Fibroblast of lung (primary cell): ENCODE data around the gene CARD6. TPM values are rescaled to one million over a fixed set of nuclear protein-coding genes. Genes with fewer than 3 reads are reported as not detected.

ENCODE experiments used
- DNase-seq, 2 donors: peaks; one replicate each; pipeline versions ENCODE4 v3.0.0 to v3.0.0-alpha.2; 2010; ENCODE audit warnings: low read depth in 2 of 2
- H2AFZ ChIP-seq: 2 replicates; pipeline ENCODE4 v1.5.1; 2012; ENCODE audit warnings: low read length, control low read depth, inconsistent platforms
- H3K27ac ChIP-seq: 2 replicates; pipeline ENCODE4 v1.5.1; 2011; ENCODE audit warnings: low read length, control low read depth; ENCODE audit not compliant: insufficient read depth
- H3K27me3 ChIP-seq: 2 replicates; pipeline ENCODE4 v1.5.1; 2011; ENCODE audit warnings: mild to moderate bottlenecking, low read length; ENCODE audit not compliant: control insufficient read depth, insufficient read depth
- H3K36me3 ChIP-seq: 2 replicates; pipeline ENCODE4 v1.5.1; 2011; ENCODE audit warnings: low read length; ENCODE audit not compliant: control insufficient read depth, insufficient read depth
- H3K4me1 ChIP-seq: 2 replicates; pipeline ENCODE4 v1.5.1; 2011; ENCODE audit warnings: low read length; ENCODE audit not compliant: control insufficient read depth, insufficient read depth; ENCODE audit errors: extremely low read depth
- H3K4me2 ChIP-seq: 2 replicates; pipeline ENCODE4 v1.5.1; 2011; ENCODE audit warnings: low read length, control low read depth; ENCODE audit not compliant: insufficient read depth; ENCODE audit errors: extremely low read depth
- H3K4me3 ChIP-seq, 4 experiments: fragments of 200-600 bp in 1 of 4; sonication (generic) in 1 of 4; replicated peaks in 1 of 4; 2 replicates each; pipeline ENCODE4 v1.5.1; 2011 to 2016; ENCODE audit warnings: low read length in 4 of 4, low read depth in 3 of 4, mild to moderate bottlenecking in 3 of 4, control low read depth in 2 of 4, inconsistent platforms in 1 of 4, mixed read lengths in 1 of 4; ENCODE audit not compliant: insufficient read depth in 1 of 4; ENCODE audit errors: control extremely low read depth in 1 of 4
- H3K79me2 ChIP-seq: 2 replicates; pipeline ENCODE4 v1.5.1; 2012; ENCODE audit warnings: mild to moderate bottlenecking, low read length, inconsistent platforms; ENCODE audit not compliant: control insufficient read depth, insufficient read depth
- H3K9ac ChIP-seq: 2 replicates; pipeline ENCODE4 v1.5.1; 2011; ENCODE audit warnings: mild to moderate bottlenecking, low read length, control low read depth; ENCODE audit not compliant: insufficient read depth
- H3K9me3 ChIP-seq: 2 replicates; pipeline ENCODE4 v1.5.1; 2012; ENCODE audit warnings: low read depth, low read length; ENCODE audit not compliant: control insufficient read depth, insufficient read depth
- H4K20me1 ChIP-seq: 2 replicates; pipeline ENCODE4 v1.5.1; 2011; ENCODE audit warnings: low read length; ENCODE audit not compliant: control insufficient read depth, insufficient read depth; ENCODE audit errors: extremely low read depth
- EZH2 ChIP-seq: IDR thresholded peaks from 2 replicates; pipeline ENCODE4 v1.5.1; 2012; ENCODE audit warnings: low read length, control low read depth, mild to moderate bottlenecking; ENCODE audit errors: missing control alignments
- polyA plus RNA-seq, 2 donors: library from polyadenylated mRNA; depleted of rRNA in 1 of 2; stranded (reverse) in 1 of 2; unstranded in 1 of 2; fragments of >200 nt; gene quantifications; 2 replicates each; pipeline ENCODE4 v1.2.1, GENCODE V29; 2011 to 2012; ENCODE audit warnings: missing spikeins in 1 of 2
- total RNA-seq: library from RNA; depleted of rRNA; stranded (reverse); fragments of >200 nt; gene quantifications from 2 replicates; pipeline ENCODE4 v1.2.1, GENCODE V29; 2014
- TF ChIP-seq, protein P1 (sequence below), 2 donors: IDR thresholded peaks in 1 of 2; conservative IDR thresholded peaks in 1 of 2; 1 replicate in 1 of 2; 2 replicates in 1 of 2; pipeline ENCODE4 v1.5.1; 2011 to 2012; ENCODE audit warnings: low read length in 2 of 2, control low read depth in 1 of 2, inconsistent platforms in 1 of 2, low read depth in 1 of 2, mild to moderate bottlenecking in 1 of 2

The CARD6 gene
- total and polyA plus RNA-seq, 2 donors (not counting 1 experiment from before 2014, with no cell fraction given): 8.1 to 12.7 TPM

DNA sequence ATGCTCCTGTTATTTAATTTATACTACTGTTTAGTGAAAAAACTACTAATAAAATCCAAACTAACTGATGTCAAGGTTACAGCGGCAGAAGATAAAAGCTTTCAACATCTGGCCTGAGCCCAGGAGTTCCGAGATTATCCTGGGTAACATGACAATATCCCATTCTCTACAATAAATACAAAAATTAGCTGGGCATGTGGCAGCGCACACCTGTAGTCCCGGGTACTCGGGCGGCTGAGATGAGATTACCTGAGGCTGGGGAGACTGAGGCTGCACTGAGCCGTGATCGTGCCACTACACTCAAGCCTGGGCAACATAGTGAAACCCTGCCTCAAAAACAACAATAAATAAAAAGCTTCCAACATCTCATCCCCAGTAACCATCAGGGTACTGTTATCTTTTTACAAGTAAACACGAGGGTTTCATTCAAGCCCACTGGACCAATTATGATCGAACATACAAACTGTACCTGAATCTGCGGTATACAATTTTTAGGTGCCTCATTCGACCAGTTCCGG is 7.4 kb upstream of the CARD6 start:
- Histone ChIP-seq H2AFZ (no peak overlapping the region), H3K27me3 (no peaks in the 10 kb centered on the region), H4K20me1 (peaks cover 4% of the 10 kb centered on the region), H3K27ac (peak overlapping the region; percentile 90), H3K4me1 (peaks cover 6% of the 10 kb centered on the region), H3K4me3 (peak overlapping the region; percentile 66 to 100 (median 89)), H3K79me2 (peaks cover 53% of the 10 kb centered on the region), H3K4me2 (peak overlapping the region; percentile 94), H3K36me3 (peaks cover 21% of the 10 kb centered on the region), H3K9me3 (no peaks in the 10 kb centered on the region), H3K9ac (peak overlapping the region; percentile 92)
- no peak for DNase-seq
- TF ChIP-seq, protein P1, sequence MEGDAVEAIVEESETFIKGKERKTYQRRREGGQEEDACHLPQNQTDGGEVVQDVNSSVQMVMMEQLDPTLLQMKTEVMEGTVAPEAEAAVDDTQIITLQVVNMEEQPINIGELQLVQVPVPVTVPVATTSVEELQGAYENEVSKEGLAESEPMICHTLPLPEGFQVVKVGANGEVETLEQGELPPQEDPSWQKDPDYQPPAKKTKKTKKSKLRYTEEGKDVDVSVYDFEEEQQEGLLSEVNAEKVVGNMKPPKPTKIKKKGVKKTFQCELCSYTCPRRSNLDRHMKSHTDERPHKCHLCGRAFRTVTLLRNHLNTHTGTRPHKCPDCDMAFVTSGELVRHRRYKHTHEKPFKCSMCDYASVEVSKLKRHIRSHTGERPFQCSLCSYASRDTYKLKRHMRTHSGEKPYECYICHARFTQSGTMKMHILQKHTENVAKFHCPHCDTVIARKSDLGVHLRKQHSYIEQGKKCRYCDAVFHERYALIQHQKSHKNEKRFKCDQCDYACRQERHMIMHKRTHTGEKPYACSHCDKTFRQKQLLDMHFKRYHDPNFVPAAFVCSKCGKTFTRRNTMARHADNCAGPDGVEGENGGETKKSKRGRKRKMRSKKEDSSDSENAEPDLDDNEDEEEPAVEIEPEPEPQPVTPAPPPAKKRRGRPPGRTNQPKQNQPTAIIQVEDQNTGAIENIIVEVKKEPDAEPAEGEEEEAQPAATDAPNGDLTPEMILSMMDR (conservative IDR thresholded peaks at IDR 0.05 in 1 of 2, IDR thresholded peaks at IDR 0.05 in 1 of 2; ENCODE audit: low read depth in 1 of 2, low read length in 2 of 2): no peak
- TF ChIP-seq EZH2: no peak

DNA sequence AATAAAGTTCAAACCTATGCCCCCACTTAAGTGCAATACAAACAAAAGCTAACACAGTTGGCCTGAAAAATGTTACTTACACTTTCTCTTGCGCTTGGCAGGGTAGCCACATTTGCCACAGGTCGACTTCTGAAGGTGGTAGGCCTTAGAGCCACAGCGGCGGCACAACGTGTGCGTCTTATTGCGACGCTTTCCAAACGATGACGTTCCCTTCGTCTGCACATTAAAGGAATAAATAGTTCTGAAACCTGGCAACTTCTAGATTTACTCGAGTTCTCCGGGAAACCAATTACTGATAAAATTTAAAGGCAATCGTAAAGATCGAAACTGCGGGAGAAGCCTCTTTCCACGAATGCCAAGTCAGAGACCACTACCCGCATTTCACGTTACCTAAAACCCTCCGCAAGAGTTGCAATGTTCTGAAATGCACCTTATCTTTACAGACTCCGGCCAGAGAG is 6.7 kb upstream of the CARD6 start:
- peaks cover 16% of the 10 kb centered on the region for H3K36me3 ChIP-seq
- H3K27me3 ChIP-seq: no peaks in the 10 kb centered on the region
- peaks cover 4% of the 10 kb centered on the region for H4K20me1 ChIP-seq
- peak overlapping the region; percentile 94 for H3K4me2 ChIP-seq
- H3K79me2 ChIP-seq: peaks cover 49% of the 10 kb centered on the region
- H3K4me1 ChIP-seq: peaks cover 6% of the 10 kb centered on the region
- no peak for TF ChIP-seq EZH2
- TF ChIP-seq, protein P1 (conservative IDR thresholded peaks at IDR 0.05 in 1 of 2, IDR thresholded peaks at IDR 0.05 in 1 of 2; ENCODE audit: low read depth in 1 of 2, low read length in 2 of 2): no peak
- peak overlapping the region; percentile 90 for H3K27ac ChIP-seq
- peak; percentile 43 to 49 for DNase-seq
- H3K9ac ChIP-seq: peak overlapping the region; percentile 92
- H3K9me3 ChIP-seq: no peaks in the 10 kb centered on the region
- H2AFZ ChIP-seq: no peak overlapping the region
- peak overlapping the region; percentile 66 to 100 (median 89) for H3K4me3 ChIP-seq

DNA sequence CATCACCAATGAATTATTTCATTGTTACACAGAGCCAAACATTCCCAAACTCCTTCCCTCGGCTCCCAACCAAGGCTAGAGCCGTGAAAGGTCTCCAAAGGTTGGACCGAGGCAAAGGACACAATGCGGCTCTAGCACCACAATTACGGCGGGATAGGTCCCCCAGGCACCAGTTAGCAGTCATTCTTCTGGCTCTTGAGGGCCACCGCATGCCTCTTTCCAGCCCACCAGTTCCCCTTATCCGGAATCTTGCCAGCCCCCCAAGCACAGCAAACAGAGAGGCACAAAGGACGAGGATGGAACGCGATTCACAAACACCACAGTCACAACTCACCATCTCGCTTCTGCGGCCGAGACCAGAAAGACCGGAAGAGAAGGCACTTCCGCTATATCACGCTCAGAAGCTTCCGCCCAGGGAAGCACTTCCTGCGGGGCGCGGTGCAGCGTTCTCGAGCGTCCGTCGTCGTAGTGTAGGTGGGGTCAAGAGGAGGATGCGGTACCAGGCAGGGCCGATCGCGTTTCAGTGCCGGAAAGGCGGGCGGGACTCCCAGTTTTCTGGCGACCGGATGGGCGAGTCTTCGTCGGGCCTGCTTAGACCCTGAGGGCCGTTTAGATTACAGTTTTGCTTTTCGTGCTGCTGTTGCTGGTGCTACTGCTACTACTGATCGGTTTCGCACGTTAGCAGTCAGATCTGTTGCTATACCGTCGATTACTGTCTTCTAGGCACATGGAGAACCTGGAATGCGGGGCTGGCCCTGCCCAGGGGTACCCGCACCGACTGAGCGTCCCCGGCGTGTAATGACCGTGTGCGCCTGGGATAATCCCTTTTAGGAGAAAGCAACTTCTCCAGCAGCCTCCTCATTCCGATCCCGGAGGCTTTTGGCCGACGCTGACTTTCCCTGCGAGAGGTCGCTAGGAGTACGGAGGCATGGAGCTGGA is 6.0 kb upstream of the CARD6 start, which contains the start of gene RPL37:
TSS of gene RPL37 (minus strand) at position 374 of the 939 bp plus-strand sequence. CDS start at position 337, 37 bp downstream.
- Histone ChIP-seq H3K4me1 (peaks cover 6% of the 10 kb centered on the region), H3K4me2 (peak within 1 kb of the TSS; percentile 94), H4K20me1 (peaks cover 4% of the 10 kb centered on the region), H3K79me2 (peaks cover 45% of the 10 kb centered on the region), H3K36me3 (peaks cover 13% of the 10 kb centered on the region), H3K4me3 (peak within 1 kb of the TSS; percentile 66 to 100 (median 89)), H3K9ac (peak within 1 kb of the TSS; percentile 92), H3K9me3 (no peaks in the 10 kb centered on the region), H2AFZ (peak within 1 kb of the TSS; percentile 48), H3K27ac (peak within 1 kb of the TSS; percentile 90), H3K27me3 (no peaks in the 10 kb centered on the region)
- peak; percentile 98 to 99 for DNase-seq
- TF ChIP-seq, protein P1 (conservative IDR thresholded peaks at IDR 0.05 in 1 of 2, IDR thresholded peaks at IDR 0.05 in 1 of 2; ENCODE audit: low read depth in 1 of 2, low read length in 2 of 2): no peak
- TF ChIP-seq EZH2: no peak
